A673 (cell line): ENCODE measurements around the gene TBC1D26. TPM values are rescaled to one million over a fixed set of nuclear protein-coding genes. Genes with fewer than 3 reads are reported as not detected.
"Not testable (repeated sequence)": the region's sequence is repeated elsewhere in the genome, so short reads cannot be mapped to it uniquely, and the experiment has no call there.

Experiments used
- BruUV-seq: library from RNA; stranded (reverse); fragments of 400-500 nt; replicated peaks from 2 replicates; lab custom pipeline; 2021; lab: Mats Ljungman, UMichigan
- CTCF ChIA-PET: fragments of 300-600 bp; sonication (Branson Sonifier 250); formaldehyde crosslinking; loops from one replicate; lab custom pipeline; 2022; ENCODE audit warnings: antibody characterized with exemption; lab: Charles Lee
- POLR2A ChIA-PET: fragments of 300-600 bp; sonication (Branson Sonifier 250); formaldehyde crosslinking; loops from one replicate; lab custom pipeline; 2022; ENCODE audit warnings: antibody characterized with exemption; ENCODE audit not compliant: low non-redundant PET; lab: Charles Lee
- DNase-seq: peaks from one replicate; pipeline ENCODE4 v3.0.0-alpha.2; 2015; ENCODE audit warnings: low spot score
- H3K27ac ChIP-seq: fragments of 200-600 bp; sonication (generic); 2 replicates; pipeline ENCODE4 v1.5.1; 2016; ENCODE audit warnings: mixed run types, low read depth, mild to moderate bottlenecking, mixed read lengths, antibody characterized with exemption, low read length; ENCODE audit not compliant: poor library complexity, severe bottlenecking
- H3K27me3 ChIP-seq: fragments of 200-600 bp; sonication (generic); replicated peaks from 2 replicates; pipeline ENCODE4 v1.6.1; 2017; ENCODE audit warnings: mixed run types, low read depth, mild to moderate bottlenecking, mixed read lengths, antibody characterized with exemption, low read length; ENCODE audit not compliant: insufficient read depth, poor library complexity
- H3K36me3 ChIP-seq: fragments of 200-600 bp; sonication (generic); 2 replicates; pipeline ENCODE4 v1.6.1; 2016; ENCODE audit warnings: mixed run types, mild to moderate bottlenecking, mixed read lengths, antibody characterized with exemption, low read length; ENCODE audit not compliant: insufficient read depth, poor library complexity, severe bottlenecking
- H3K4me1 ChIP-seq: fragments of 200-600 bp; sonication (generic); 2 replicates; pipeline ENCODE4 v1.6.1; 2017; ENCODE audit warnings: mixed run types, mild to moderate bottlenecking, mixed read lengths, antibody characterized with exemption, low read length; ENCODE audit not compliant: insufficient read depth, poor library complexity, severe bottlenecking
- H3K4me3 ChIP-seq: fragments of 200-600 bp; sonication (generic); 2 replicates; pipeline ENCODE4 v1.5.1; 2016; ENCODE audit warnings: low read depth, mixed run types, mild to moderate bottlenecking, mixed read lengths, low read length; ENCODE audit not compliant: poor library complexity, severe bottlenecking
- H3K9me3 ChIP-seq: fragments of 200-600 bp; sonication (generic); 2 replicates; pipeline ENCODE4 v1.6.1; 2016; ENCODE audit warnings: mixed run types, low read depth, mild to moderate bottlenecking, mixed read lengths, antibody characterized with exemption, low read length; ENCODE audit not compliant: poor library complexity, severe bottlenecking
- intact Hi-C: fragments of 100-400 bp; cut with micrococcal nuclease; formaldehyde crosslinking; loops from one replicate; pipeline ENCODE4 v1.10.0; 2022; ENCODE audit not compliant: unreplicated experiment
- total RNA-seq: library from RNA; stranded (reverse); gene quantifications from 2 replicates; pipeline ENCODE4 v1.2.3, GENCODE V29; 2021

The TBC1D26 gene
- total RNA-seq, 1 experiment from 2014 or later = 0.11 TPM

DNA sequence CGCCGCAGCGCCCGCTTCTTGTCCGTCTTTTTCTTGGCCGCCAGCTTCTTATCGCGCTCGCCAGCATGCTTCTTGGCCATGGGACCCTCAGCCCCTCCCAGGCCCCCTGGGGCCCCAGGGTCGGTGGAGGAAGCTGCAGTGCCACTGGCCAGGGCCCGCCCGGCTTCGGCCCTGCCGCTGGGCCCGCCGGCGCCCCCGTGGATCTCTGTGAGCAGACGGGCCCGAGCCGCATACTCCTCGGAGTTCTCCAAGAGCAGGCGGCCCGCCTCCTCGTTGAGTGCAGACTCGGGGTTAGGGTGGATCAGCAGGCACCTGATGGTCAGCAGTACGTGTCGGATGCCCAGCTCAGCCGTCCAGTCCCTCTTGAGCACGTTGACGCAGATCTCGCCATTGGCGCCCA lies 27.8 kb upstream of the TBC1D26 start:
- Histone ChIP-seq H3K9me3 (peaks cover 31% of the 10 kb centered on the region), H3K36me3 (peaks cover 40% of the 10 kb centered on the region)
- H3K27ac ChIP-seq, H3K4me1 ChIP-seq, CTCF ChIA-PET, H3K4me3 ChIP-seq, DNase-seq, BruUV-seq, intact Hi-C loops, H3K27me3 ChIP-seq, POLR2A ChIA-PET: not testable (repeated sequence)

DNA sequence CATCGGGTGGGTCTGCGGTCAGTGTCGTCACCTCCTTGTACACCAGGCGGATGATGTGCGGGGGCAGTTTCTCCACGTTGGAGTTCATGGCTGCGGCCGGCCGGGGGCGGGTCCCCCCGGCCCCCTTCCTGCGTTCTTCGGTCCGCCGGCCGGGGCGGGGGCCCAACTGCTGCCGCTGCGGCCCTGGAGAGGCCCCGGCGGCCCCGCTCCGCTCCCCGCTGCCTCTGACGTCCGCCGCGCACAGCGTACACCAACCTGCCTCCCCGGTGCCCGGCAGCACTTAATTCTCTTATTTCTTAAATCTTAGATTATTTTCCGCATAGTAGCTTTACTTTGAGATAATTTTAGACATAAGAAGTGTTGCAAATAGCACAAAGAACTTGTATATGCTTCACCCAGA lies 27.3 kb upstream of the TBC1D26 start:
- BruUV-seq, DNase-seq, H3K27me3 ChIP-seq, H3K4me3 ChIP-seq, H3K4me1 ChIP-seq, H3K27ac ChIP-seq, intact Hi-C loops, POLR2A ChIA-PET, CTCF ChIA-PET: not testable (repeated sequence)
- Histone ChIP-seq H3K36me3 (peaks cover 40% of the 10 kb centered on the region), H3K9me3 (peaks cover 31% of the 10 kb centered on the region)

DNA sequence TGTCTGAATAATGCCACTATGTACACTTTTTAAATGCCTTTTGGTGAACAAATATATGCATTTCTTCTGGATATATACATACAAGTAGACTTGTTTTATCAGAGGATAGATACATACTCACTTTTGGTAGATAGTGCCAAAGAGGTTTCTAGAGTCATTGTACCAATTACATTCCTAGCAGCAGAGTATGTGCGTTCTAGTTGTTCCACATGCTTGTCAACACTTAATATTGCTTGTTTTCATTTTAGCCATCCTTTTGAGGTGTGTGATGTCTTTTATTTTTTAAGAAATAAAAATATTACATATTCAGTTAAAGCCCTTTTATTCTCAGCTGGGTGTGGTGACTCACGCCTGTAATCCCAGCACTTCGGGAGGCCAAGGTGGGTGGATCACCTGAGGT lies 23.2 kb upstream of the TBC1D26 start:
- H3K27me3 ChIP-seq, H3K27ac ChIP-seq, POLR2A ChIA-PET, H3K4me3 ChIP-seq, BruUV-seq, DNase-seq, H3K4me1 ChIP-seq, intact Hi-C loops, CTCF ChIA-PET: not testable (repeated sequence)
- Histone ChIP-seq H3K9me3 (peaks cover 35% of the 10 kb centered on the region), H3K36me3 (peaks cover 46% of the 10 kb centered on the region)

DNA sequence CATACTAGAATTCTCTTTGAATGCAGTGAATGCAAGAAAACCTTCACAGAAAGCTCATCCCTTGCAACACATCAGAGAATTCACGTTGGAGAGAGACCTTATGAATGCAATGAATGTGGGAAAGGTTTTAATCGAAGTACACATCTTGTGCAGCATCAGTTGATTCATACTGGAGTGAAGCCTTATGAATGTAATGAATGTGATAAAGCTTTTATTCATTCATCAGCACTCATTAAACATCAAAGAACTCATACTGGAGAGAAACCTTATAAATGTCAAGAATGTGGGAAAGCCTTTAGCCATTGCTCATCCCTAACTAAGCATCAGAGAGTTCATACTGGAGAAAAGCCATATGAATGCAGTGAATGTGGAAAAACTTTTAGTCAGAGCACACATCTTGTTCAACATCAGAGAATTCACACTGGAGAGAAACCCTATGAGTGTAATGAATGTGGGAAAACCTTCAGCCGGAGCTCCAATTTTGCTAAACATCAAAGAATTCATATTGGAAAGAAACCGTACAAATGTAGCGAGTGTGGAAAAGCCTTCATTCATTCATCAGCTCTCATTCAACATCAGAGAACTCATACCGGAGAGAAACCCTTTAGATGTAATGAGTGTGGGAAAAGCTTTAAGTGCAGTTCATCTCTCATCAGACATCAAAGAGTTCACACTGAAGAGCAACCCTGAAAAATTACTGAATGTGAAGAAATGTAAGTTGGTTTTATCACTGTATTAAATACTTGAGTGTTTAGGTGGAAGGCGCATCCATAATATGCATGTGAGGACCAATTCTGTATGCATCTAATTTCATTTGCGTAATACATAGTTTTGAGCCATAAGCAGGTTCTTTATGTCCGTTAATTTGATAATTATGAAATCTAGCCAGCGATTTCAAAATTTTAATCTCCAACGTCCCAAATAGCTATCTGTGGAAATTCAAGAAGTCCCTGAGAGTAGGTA lies 15.2 kb upstream of the TBC1D26 start:
- BruUV-seq, DNase-seq, CTCF ChIA-PET: not testable (repeated sequence)

DNA sequence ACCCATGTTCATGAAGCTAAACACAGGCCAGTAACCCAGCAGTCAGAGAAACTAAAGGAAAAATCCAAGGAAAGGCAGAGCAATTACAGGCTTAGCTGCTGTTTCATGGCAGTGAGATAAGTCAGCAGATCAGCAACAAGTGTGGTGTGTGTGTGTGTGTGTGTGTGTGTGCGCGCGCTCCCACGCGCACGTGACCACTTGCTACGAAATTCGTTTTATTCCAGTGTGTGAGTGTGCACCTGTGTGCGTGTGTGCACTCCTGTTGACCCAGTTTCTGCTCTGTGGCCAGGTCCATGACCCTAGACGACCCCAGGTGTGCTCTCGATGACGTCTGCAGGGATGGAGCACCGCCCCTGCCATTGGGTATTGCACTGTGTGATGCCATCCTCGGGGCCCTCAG lies 1.5 kb upstream of the TBC1D26 start:
- DNase-seq, intact Hi-C loops, POLR2A ChIA-PET, H3K4me1 ChIP-seq, H3K27me3 ChIP-seq, H3K9me3 ChIP-seq, H3K36me3 ChIP-seq, CTCF ChIA-PET, H3K4me3 ChIP-seq, H3K27ac ChIP-seq, BruUV-seq: not testable (repeated sequence)

More for the DNA sequence above, 15.2 kb upstream of the TBC1D26 start:
- intact Hi-C loops, POLR2A ChIA-PET, H3K27me3 ChIP-seq, H3K36me3 ChIP-seq, H3K4me1 ChIP-seq, H3K4me3 ChIP-seq, H3K27ac ChIP-seq: not testable (repeated sequence)
- peaks cover 25% of the 10 kb centered on the region for H3K9me3 ChIP-seq

DNA sequence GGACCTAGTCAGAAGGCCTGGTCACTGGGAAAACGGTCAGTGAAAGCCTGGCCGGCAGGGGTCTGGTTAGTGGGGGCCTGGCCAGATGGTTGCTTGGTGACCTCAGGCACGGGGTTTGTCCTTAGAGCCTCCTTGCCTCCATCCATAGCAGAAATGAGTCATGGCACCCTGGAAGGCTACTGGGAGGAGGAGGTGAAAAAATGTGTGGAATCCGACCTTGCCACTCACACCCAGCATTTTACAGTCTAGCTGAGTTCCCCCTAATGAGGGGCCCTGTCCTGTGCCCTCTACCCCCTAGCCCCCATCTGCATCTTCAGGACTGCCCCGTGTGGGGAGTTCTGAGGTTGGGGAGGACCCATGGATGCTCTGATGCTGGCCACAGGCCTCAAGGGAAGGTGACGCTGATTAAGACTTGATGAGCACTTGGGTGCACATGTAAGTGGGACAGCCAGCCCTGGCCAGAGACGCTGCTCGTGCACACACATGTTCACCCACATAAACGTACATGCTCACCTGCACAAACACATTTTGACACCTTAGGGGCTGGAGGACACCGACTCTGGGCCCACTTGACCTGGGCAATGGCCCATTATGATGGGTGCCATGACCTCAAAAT lies 1.2 kb downstream of the TBC1D26 start:
- H3K4me1 ChIP-seq, intact Hi-C loops, H3K4me3 ChIP-seq, H3K36me3 ChIP-seq, POLR2A ChIA-PET, H3K27me3 ChIP-seq, CTCF ChIA-PET, H3K9me3 ChIP-seq, DNase-seq, H3K27ac ChIP-seq, BruUV-seq: not testable (repeated sequence)

DNA sequence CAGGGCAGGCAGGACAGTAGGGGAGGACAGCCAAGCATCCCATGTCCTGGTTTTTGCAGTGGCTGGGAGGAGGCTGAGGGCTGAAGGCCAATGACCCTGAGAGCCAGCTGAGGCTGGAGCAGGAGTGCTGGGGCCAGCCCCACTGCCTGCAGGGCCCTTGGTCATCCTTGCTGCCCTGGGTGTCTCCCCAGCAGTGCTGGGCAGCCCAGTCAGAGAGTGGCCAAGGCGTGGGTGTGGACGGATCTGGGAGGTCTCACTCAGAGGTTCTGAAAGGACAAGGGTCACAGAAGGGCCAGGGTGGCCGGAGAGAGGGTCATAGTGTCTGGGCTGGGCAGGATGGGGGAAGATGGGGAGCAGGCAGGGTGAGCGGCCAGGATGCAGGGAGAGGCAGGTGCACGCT lies 4.5 kb downstream of the TBC1D26 start:
- POLR2A ChIA-PET = not testable (repeated sequence)

More for the DNA sequence above, 4.5 kb downstream of the TBC1D26 start:
- H3K4me1 ChIP-seq, H3K4me3 ChIP-seq, H3K27me3 ChIP-seq, BruUV-seq, H3K9me3 ChIP-seq, H3K36me3 ChIP-seq, intact Hi-C loops, DNase-seq, H3K27ac ChIP-seq, CTCF ChIA-PET: not testable (repeated sequence)
